Subcutaneous adipose tissue (tissue), 4 donors: ENCODE measurements around the gene DCPS. TPM values are rescaled to one million over a fixed set of nuclear protein-coding genes. Genes with fewer than 3 reads are reported as not detected.

Experiments used
- total RNA-seq, 4 donors: library from RNA; depleted of rRNA; stranded (reverse); fragments of >200 nt; gene quantifications; one replicate each; pipeline ENCODE4 v1.1.0, GENCODE V29; 2016
- TF ChIP-seq, protein P1 (sequence below): fragments of 450-650 bp; IDR thresholded peaks from one replicate; pipeline ENCODE4 v1.5.1; 2016; ENCODE audit warnings: low read depth, mild to moderate bottlenecking, control low read depth, antibody characterized with exemption, moderate library complexity

Gene DCPS
- total RNA-seq, 4 donors from 2014 or later, result 5.3 to 12.6 (median 7.9) TPM

DNA sequence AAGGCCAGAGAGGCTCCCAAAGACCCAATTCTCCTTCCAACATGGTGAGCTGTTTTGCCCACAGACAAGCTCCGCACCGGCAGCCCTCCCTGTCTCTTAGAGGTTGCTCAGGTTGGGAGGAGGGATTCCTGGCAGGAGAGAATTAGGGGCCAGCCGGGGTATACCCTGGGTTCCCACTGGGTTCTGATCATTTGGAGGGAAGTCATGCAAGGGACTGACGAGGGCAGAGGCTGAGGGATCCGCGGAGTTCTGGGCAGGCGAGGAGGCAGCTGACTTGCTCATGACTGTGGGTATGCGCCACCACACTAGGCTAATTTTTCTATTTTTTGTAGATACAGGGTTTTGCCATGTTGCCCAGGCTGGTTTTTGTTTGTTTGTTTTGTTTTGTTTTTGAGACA, 56.2 kb downstream of the DCPS start:
- TF ChIP-seq, protein P1, sequence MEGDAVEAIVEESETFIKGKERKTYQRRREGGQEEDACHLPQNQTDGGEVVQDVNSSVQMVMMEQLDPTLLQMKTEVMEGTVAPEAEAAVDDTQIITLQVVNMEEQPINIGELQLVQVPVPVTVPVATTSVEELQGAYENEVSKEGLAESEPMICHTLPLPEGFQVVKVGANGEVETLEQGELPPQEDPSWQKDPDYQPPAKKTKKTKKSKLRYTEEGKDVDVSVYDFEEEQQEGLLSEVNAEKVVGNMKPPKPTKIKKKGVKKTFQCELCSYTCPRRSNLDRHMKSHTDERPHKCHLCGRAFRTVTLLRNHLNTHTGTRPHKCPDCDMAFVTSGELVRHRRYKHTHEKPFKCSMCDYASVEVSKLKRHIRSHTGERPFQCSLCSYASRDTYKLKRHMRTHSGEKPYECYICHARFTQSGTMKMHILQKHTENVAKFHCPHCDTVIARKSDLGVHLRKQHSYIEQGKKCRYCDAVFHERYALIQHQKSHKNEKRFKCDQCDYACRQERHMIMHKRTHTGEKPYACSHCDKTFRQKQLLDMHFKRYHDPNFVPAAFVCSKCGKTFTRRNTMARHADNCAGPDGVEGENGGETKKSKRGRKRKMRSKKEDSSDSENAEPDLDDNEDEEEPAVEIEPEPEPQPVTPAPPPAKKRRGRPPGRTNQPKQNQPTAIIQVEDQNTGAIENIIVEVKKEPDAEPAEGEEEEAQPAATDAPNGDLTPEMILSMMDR, result no peak

DNA sequence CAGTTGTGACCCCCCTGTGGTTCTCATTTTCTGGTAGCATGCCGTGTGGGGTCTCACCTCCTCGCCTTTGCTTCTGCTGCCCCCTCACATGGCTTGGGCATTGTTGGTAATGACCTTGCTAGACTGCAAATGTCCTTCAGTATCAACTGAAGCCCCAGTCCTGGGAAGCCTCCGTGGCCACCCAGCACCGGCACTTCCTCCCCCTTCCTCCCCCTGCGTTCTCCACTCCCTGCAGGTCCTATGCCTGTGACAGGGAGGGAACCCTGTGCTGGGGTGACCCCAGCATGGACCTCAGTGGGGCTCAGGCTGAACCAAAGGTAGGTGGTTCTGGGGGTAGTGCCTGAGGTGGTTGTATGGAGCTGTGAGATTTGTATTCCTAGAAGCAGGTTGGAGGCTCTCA, 57.5 kb downstream of the DCPS start:
- TF ChIP-seq, protein P1, result no peak

DNA sequence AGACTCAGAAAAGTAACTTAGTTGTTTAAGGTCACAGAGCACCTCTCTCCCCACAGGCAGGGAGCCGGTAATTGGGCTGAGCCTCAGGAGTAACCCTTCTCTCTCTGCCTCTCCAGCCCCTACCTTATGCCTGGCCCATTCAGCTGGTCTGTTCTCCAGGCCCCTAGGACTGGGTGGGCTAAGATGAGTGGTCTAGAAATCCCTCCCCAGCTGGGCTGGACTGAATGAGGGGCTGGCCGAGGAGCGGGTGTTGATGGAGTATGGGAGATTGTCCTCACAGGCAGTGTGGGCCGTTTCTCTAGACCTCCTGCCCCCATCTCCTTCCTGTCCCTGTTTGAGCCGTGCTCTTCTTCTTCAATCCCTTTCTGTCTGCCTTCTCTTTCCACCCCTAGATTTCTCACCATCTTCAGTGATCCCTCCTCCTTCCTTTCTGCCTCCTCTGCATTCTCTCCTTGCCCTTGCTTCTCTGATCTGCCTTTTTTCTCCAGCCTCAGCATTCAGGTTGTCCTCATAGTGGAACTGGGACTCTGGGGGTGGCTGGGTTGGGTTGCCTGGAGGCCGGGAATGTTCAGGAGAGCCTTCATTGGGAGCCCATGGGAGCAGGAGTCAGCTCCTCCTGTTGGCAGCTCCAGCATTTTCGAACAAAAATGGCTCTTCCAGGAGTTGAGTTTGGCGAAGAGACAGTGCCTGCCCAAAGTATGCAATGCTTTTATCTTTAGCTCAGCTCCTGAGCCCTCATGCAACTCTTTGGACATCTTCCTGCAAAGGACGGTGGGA, 59.2 kb downstream of the DCPS start:
- TF ChIP-seq, protein P1, result no peak

DNA sequence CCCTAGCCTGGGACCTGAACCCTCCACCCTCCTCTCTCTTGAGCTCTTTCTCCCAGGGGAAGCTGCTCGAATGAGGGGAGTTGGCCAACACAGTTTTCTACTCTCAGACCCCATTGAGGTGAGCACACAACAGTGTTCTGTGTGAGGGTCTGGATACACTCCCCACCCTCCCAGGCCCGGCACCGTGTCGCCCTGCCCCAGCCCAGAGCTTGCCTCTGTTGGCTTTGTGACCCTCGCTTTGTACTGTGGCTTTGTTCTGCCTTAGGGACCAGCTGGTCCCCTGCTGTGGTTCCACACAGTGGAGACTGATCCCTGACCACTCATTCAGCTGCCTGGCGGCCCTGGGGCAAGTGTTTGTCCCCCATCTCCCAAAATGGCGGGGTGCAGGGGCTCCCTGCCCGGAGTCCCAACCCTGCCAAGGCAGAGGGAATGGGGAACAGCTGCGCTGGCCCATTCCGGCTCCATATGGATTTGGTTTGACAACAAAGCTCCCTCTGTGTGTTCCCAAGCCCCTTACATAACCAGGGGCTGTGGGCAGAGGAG, 59.9 kb downstream of the DCPS start:
- TF ChIP-seq, protein P1, result no peak

DNA sequence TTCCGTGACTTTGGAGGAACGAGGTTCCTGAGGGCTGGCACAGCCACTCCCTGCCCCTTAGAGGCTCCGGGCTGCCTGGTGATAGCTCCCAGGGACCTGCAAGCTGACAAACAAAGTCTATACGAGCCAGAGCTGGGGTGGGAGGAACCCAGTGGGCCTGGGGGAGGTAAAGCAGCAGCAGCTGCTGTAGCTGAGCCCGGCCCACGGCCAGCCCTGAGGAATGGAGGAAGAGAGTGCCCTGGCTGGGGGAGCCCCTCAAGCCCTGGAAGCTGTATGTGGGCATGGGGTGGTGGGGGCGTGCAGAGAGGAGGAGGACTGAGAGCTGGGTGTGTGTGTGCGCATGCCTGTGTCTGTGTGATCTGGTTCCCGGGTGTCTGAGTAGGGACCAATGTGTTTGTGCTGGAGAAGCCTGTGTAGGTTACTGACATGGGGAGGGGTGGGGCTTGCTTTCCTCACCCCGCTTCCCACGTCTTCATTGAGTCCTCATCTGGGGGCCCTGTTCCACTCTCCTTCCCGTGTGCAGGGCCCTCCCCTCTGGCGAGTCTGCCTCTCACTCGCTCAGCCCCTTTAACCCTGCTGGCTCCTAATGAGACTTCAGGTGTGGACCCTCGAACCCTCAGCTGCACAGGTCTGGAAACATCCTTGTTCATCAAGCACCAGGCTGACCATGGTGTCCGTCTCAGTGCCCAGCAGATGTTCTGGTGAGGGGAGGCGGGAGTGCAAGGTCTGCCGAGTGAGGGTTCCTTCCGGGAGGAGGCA, 62.4 kb downstream of the DCPS start:
- TF ChIP-seq, protein P1, result no peak

DNA sequence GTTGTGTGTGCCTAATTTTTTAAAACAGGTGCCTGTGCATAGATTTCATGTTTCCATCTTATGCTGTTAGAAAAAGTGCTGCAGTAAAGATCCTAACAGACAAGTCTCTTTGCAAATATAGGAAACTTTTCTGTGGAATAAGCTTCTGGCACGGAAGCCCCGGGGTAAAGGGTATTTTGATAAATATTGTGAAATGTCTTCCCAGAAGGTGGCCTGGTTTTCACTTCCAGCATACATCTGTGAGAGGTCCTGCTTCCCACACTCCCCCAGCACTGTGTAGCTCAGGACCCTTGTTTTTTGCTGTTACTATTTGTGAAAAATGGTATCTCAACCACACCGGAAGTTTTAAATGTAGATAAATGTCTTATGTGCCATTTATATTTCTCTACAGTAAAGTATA, 66.2 kb downstream of the DCPS start:
- TF ChIP-seq, protein P1, result no peak

DNA sequence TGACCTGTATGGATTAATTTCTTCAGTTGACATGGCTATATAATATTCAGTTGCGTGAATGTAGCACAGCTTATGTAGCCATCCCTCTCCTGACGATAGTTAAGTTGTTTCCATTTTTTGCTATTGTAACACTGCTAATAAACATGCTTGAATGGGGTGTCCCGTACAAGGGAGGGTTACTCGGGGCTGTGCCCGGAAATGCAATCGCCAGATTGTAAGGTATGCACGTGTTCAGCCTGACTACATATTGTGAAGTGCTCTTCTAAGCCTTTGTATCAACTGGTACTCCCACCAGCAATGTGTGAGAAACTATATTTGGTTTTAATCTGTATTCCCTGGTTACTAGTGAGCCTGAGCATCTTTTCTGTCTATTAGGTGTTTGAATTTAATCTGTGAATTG, 67.7 kb downstream of the DCPS start:
- TF ChIP-seq, protein P1, result no peak
